Measurements from ENCODE around the gene TBX20. TPM values are rescaled to one million over a fixed set of nuclear protein-coding genes. Genes with fewer than 3 reads are reported as not detected.

TBX20 gene
- total RNA-seq (ENCODE audit: low replicate concordance) = 2.0 and 6.4 TPM in 2 replicates

- TF ChIP-seq, protein P1, sequence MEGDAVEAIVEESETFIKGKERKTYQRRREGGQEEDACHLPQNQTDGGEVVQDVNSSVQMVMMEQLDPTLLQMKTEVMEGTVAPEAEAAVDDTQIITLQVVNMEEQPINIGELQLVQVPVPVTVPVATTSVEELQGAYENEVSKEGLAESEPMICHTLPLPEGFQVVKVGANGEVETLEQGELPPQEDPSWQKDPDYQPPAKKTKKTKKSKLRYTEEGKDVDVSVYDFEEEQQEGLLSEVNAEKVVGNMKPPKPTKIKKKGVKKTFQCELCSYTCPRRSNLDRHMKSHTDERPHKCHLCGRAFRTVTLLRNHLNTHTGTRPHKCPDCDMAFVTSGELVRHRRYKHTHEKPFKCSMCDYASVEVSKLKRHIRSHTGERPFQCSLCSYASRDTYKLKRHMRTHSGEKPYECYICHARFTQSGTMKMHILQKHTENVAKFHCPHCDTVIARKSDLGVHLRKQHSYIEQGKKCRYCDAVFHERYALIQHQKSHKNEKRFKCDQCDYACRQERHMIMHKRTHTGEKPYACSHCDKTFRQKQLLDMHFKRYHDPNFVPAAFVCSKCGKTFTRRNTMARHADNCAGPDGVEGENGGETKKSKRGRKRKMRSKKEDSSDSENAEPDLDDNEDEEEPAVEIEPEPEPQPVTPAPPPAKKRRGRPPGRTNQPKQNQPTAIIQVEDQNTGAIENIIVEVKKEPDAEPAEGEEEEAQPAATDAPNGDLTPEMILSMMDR (IDR thresholded peaks at IDR 0.05; ENCODE audit: insufficient read depth, low read length) = no peak
- DNase-seq (ENCODE audit: low read depth) = peak; percentile 74
- peak within 1 kb of the TSS; percentile 84 for H3K4me3 ChIP-seq (ENCODE audit: low read depth, low read length)
These were observed at the start of gene TBX20 for GRCh38 chr7:35253710-35254495. Gene TBX20, minus strand, starts transcription at chr7:35254100. Its CDS starts 480 bp downstream, at chr7:35253620.

DNA sequence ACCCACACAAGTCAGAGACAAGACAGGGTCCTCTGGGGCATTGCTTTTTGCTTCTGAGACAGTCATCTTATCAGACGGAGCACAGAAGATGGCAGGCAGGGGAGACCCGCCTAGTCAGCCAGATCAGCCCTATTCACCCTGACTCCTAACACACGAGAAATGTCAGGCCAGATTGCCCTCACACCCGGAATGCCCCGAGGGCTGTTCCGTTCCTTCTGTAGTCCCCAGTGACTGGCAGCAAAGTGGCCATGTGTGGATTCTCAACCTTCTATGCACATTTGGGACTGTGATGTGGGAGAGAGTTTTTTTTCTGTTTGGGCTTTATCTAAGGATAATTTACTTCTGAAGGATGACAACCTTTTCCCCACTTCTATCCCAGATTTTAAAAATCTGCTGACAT lies 35.5 kb upstream of the TBX20 start:
- TF ChIP-seq, protein P1 (IDR thresholded peaks at IDR 0.05; ENCODE audit: insufficient read depth, low read length) = no peak
- DNase-seq (ENCODE audit: low read depth) = no peak
- H3K4me3 ChIP-seq (ENCODE audit: low read depth, low read length) = no peak overlapping the region

- TF ChIP-seq, protein P1 (IDR thresholded peaks at IDR 0.05; ENCODE audit: insufficient read depth, low read length) = no peak
- no peak for DNase-seq (ENCODE audit: low read depth)
- no peak overlapping the region for H3K4me3 ChIP-seq (ENCODE audit: low read depth, low read length)
These were observed 33.1 kb upstream of the TBX20 start for GRCh38 chr7:35286986-35287385.

DNA sequence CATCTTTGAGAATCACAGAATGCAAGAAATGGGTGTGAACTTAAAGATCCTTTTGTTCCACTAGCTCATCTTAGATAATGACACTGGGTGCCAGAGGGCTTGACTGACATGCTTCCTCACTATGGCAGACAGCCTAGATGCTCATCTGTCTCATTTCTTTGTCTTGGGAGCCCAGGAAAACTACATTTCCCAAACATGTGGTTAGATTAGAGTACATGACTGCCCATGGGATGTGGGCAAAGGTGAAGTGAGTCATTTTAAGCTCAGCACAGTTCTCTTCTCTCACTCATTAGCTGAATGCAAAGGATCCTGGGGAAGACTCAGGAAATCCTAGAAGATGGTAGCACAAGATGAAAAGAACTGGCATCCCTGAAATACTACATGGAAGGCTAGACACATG lies 32.5 kb upstream of the TBX20 start:
- DNase-seq (ENCODE audit: low read depth) = no peak
- no peak overlapping the region for H3K4me3 ChIP-seq (ENCODE audit: low read depth, low read length)
- TF ChIP-seq, protein P1 (IDR thresholded peaks at IDR 0.05; ENCODE audit: insufficient read depth, low read length) = no peak

- H3K4me3 ChIP-seq (ENCODE audit: low read depth, low read length) = no peak overlapping the region
- no peak for DNase-seq (ENCODE audit: low read depth)
- TF ChIP-seq, protein P1 (IDR thresholded peaks at IDR 0.05; ENCODE audit: insufficient read depth, low read length) = no peak
These were observed 31.9 kb upstream of the TBX20 start for GRCh38 chr7:35285799-35286198.

GRCh38 chr7:35280902-35281301 lies 27.0 kb upstream of the TBX20 start:
- H3K4me3 ChIP-seq (ENCODE audit: low read depth, low read length) = no peak overlapping the region
- TF ChIP-seq, protein P1 (IDR thresholded peaks at IDR 0.05; ENCODE audit: insufficient read depth, low read length) = no peak
- DNase-seq (ENCODE audit: low read depth) = no peak
